Epithelial cell of proximal tubule (primary cell): ENCODE results near the gene BMPR1B. TPM values are rescaled to one million over a fixed set of nuclear protein-coding genes. Genes with fewer than 3 reads are reported as not detected.
"Not testable (repeated sequence)": the region's sequence is repeated elsewhere in the genome, so short reads cannot be mapped to it uniquely, and the experiment has no call there.

ENCODE experiments used
- DNase-seq: peaks from one replicate; pipeline ENCODE4 v3.0.0-alpha.2; 2011; ENCODE audit warnings: low read depth
- H3K4me3 ChIP-seq: 2 replicates; pipeline ENCODE4 v1.5.1; 2011; ENCODE audit warnings: low read depth, mild to moderate bottlenecking, low read length
- total RNA-seq: library from RNA; depleted of rRNA; stranded (reverse); fragments of >200 nt; gene quantifications from 2 replicates; pipeline ENCODE4 v1.2.3, GENCODE V29; 2015
- TF ChIP-seq, protein P1 (sequence below): conservative IDR thresholded peaks from 2 replicates; pipeline ENCODE4 v1.5.1; 2012; ENCODE audit warnings: low read depth, mild to moderate bottlenecking, low read length

The BMPR1B gene
- total RNA-seq, 1 donor from 2014 or later, result 2.0 TPM

DNA sequence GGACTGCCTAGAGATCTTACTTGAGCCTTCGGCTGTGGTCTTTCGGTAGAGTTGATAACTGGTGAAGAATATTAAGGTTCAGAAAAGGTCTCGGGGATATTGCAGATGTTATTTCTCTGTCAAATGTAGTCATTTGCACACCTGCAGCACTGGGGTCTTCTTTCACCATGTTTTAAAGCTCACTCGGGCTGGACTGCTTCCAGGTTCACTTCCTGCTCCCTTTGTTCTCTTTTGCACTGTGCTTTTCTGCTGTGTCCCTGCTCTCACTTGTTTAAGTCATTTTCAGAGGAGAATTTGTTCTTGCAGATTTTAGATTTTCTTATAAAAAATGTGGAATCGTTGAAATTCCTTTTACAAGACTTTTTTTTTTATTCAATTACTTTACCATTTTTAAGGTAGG lies 68.5 kb downstream of the BMPR1B start:
- H3K4me3 ChIP-seq, result no peak overlapping the region
- no peak for DNase-seq
- TF ChIP-seq, protein P1, sequence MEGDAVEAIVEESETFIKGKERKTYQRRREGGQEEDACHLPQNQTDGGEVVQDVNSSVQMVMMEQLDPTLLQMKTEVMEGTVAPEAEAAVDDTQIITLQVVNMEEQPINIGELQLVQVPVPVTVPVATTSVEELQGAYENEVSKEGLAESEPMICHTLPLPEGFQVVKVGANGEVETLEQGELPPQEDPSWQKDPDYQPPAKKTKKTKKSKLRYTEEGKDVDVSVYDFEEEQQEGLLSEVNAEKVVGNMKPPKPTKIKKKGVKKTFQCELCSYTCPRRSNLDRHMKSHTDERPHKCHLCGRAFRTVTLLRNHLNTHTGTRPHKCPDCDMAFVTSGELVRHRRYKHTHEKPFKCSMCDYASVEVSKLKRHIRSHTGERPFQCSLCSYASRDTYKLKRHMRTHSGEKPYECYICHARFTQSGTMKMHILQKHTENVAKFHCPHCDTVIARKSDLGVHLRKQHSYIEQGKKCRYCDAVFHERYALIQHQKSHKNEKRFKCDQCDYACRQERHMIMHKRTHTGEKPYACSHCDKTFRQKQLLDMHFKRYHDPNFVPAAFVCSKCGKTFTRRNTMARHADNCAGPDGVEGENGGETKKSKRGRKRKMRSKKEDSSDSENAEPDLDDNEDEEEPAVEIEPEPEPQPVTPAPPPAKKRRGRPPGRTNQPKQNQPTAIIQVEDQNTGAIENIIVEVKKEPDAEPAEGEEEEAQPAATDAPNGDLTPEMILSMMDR, result no peak

DNA sequence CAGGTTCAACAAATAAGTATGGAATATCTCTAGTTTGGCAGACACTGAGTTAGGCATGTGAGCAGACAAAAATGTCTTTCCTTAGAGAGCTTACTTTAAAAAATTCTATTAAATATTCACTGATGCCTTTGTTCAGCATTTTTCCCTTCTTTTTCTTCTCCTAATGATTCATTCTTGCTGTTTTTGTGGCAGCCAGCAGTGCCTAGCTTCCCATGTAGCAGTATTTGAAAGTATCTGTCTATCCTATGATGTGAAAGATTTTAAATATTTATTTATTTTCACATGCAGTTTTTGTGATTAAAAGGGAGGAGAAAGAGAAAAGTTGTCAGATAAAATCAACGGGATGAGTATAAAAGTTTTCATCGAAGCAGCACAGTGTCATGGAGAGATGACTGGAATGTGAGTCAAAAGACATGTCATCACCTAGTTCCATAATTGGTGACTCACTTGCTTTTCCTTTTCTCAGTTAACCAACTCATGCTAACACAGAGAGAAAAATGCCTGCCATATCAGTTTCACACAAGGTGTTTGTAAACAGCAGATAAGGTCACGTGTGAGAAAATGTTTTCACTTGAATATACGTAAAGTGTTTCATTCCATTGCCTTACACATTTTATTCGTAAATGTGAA lies 69.8 kb downstream of the BMPR1B start:
- TF ChIP-seq, protein P1, result no peak
- H3K4me3 ChIP-seq, result no peak overlapping the region
- peak; percentile 79 for DNase-seq

DNA sequence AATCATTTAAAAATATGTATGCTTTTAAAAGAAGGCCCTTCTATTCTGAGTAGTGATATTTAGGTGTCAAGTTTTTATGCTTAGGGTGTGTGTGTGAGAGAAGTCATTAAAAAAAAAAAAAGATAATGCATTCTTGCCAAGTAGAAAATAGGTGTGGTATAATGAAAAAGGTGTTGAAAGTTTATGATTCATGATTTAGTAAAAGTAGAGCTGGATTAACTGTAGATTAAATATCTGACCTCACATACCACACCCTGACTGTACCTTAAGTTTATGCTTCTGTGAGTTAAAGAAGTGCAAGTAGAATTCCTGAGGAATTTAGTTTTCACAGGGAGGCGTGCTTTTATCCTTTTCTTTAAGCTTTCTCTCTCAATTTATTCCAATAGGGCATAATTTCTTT lies 71.1 kb downstream of the BMPR1B start:
- no peak for DNase-seq
- H3K4me3 ChIP-seq, result no peak overlapping the region
- TF ChIP-seq, protein P1, result no peak

DNA sequence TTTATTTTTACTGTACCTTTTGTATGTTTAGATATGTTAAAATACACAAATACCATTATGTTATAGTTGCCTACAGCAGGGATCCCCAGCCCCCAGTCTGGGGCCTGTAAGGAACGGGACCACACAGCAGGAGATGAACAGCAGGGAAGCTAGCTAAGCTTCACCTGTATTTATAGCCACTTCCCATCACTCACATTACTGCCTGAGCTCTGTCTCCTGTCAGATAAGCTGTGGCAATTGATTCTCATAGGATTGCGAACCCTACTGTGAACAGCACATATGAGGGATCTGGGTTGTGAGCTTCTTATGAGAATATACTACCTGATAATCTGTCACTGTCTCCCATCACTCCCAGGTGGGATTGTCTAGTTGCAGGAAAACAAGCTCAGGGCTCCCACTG lies 73.9 kb downstream of the BMPR1B start:
- DNase-seq, result no peak
- TF ChIP-seq, protein P1, result no peak
- H3K4me3 ChIP-seq, result no peak overlapping the region

DNA sequence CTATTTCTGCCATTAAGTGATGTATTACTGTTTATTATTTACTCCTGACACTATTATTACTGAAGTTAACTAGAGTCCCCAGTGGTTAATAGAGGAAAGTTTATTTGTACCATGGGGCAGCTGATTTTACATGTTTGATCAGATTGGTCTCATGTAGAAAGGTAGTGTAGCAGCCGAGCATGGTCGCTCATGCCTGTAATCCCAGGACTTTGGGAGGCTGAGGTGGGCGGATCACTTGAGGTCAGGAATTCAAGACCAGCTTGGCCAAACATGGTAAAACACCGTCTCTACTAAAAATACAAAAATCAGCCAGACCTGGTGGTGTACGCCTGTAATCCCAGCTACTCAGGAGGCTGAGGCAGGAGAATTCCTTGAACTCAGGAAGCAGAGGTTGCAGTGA lies 74.6 kb downstream of the BMPR1B start:
- H3K4me3 ChIP-seq, result not testable (repeated sequence)
- peak; percentile 39 for DNase-seq

DNA sequence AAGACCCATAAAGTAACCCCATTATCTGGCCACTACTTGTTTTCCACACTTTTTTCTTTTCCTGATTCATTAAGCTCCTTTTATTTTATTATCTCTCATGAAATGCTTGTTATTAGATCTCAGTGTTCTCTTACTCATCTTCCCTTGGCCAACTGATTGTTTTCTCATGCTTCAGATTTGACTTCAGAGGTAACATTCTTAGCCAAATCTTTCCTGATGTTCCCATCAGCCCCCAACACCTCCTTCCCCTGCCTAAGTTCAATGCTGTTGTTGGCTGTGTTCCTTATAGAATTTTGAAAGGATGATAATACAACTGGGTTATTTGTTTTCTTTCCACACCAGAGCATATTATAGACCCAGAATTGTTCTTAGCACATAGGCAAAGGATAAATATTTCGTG lies 75.6 kb downstream of the BMPR1B start:
- H3K4me3 ChIP-seq, result no peak overlapping the region
- DNase-seq, result no peak
- TF ChIP-seq, protein P1, result no peak

DNA sequence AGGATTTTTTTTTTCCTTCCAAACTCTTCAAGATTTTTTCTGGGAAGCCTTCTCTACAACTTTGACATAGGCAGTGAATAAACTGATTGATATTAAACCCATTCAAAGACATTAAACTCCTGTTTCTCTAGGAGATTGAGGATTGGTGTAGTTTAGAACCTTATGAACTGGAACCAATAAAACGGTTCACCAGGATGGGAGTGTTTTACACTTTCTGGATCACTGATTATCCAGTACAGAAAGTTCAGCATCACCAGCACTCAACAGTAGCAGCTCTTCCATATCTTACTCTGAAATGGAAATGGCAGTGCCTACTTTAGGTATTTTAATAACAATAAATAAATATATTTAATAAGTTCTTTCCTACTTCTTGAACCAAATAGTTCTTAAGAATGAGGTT lies 76.7 kb downstream of the BMPR1B start:
- no peak overlapping the region for H3K4me3 ChIP-seq
- DNase-seq, result peak; percentile 43
- TF ChIP-seq, protein P1, result no peak

DNA sequence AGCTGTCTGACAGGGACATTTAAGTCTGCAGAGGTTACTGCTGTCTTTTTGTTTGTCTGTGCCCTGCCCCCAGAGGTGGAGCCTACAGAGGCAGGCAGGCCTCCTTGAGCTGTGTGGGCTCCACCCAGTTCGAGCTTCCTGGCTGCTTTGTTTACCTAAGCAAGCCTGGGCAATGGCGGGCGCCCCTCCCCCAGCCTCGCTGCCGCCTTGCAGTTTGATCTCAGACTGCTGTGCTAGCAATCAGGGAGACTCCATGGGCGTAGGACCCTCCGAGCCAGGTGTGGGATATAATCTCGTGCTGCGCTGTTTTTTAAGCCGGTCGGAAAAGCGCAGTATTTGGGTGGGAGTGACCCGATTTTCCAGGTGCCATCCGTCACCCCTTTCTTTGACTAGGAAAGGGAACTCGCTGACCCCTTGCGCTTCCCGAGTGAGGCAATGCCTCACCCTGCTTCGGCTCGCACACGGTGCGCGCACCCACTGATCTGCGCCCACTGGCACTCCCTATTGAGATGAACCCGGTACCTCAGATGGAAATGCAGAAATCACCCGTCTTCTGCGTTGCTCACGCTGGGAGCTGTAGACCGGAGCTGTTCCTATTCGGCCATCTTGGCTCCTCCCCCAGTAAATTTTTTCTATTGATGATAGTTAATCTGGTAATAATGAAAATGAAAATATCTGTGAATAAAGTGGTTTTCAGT lies 83.6 kb downstream of the BMPR1B start:
- DNase-seq, H3K4me3 ChIP-seq: not testable (repeated sequence)
